Measurements from ENCODE around the gene NHLH1. TPM values are rescaled to one million over a fixed set of nuclear protein-coding genes. Genes with fewer than 3 reads are reported as not detected.

NHLH1 gene
- not detected for total RNA-seq

- TF ChIP-seq POLR2A (IDR thresholded peaks at IDR 0.05): no peak
- TF ChIP-seq, protein P1, sequence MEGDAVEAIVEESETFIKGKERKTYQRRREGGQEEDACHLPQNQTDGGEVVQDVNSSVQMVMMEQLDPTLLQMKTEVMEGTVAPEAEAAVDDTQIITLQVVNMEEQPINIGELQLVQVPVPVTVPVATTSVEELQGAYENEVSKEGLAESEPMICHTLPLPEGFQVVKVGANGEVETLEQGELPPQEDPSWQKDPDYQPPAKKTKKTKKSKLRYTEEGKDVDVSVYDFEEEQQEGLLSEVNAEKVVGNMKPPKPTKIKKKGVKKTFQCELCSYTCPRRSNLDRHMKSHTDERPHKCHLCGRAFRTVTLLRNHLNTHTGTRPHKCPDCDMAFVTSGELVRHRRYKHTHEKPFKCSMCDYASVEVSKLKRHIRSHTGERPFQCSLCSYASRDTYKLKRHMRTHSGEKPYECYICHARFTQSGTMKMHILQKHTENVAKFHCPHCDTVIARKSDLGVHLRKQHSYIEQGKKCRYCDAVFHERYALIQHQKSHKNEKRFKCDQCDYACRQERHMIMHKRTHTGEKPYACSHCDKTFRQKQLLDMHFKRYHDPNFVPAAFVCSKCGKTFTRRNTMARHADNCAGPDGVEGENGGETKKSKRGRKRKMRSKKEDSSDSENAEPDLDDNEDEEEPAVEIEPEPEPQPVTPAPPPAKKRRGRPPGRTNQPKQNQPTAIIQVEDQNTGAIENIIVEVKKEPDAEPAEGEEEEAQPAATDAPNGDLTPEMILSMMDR (IDR thresholded peaks at IDR 0.05): no peak
- no peak for TF ChIP-seq POLR2AphosphoS5 (IDR thresholded peaks at IDR 0.05)
- no peak for TF ChIP-seq EP300 (IDR thresholded peaks at IDR 0.05)
- Histone ChIP-seq H3K36me3 (no peaks in the 10 kb centered on the region), H3K4me3 (no peak within 1 kb of the TSS), H3K27ac (no peak within 1 kb of the TSS), H3K4me1 (no peaks in the 10 kb centered on the region), H3K9me3 (no peaks in the 10 kb centered on the region), H3K27me3 (peaks cover 48% of the 10 kb centered on the region)
- ATAC-seq: no peak
- 37 to 72% methylated on average over 2 of the region's 15 CpGs for WGBS, 2 donors (ENCODE audit: low coverage in 1 of 2)
Measured at GRCh38 chr1:160366731-160367515, at the start of gene NHLH1. Gene NHLH1, plus strand, starts transcription at chr1:160367071. Its CDS starts 3,661 bp downstream, at chr1:160370732.

DNA sequence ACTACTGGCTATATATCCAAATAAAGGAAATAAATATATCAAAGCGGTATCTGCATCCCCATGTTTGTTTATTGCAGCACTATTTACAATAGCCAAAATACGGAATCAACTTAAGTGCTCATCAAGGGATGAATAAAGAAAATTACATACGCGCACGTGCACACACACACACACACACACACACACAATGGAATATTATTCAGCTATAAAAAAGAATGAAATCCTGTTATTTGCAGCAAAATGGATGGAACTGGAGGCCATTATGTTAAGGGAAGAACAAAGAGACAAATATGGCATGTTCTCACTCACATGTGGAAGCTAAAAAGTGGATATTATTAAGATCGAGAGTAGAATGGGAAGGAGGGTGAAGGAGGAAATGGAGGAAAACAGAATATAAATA, 44.0 kb upstream of the NHLH1 start:
- H3K36me3 ChIP-seq: peaks cover 4 to 90% of the 10 kb centered on the region in 2 donors
- H3K27ac ChIP-seq: no peak overlapping the region
- TF ChIP-seq, protein P1 (IDR thresholded peaks at IDR 0.05): no peak
- TF ChIP-seq POLR2AphosphoS5 (IDR thresholded peaks at IDR 0.05): no peak
- H3K4me1 ChIP-seq: no peaks in the 10 kb centered on the region
- no peaks in the 10 kb centered on the region for H3K27me3 ChIP-seq
- H3K9me3 ChIP-seq: no peaks in the 10 kb centered on the region
- ATAC-seq: no peak
- 94 to 99% methylated on average over 4 to 6 of the region's 6 CpGs for WGBS, 2 donors (ENCODE audit: low coverage in 1 of 2)
- H3K4me3 ChIP-seq: no peak overlapping the region

DNA sequence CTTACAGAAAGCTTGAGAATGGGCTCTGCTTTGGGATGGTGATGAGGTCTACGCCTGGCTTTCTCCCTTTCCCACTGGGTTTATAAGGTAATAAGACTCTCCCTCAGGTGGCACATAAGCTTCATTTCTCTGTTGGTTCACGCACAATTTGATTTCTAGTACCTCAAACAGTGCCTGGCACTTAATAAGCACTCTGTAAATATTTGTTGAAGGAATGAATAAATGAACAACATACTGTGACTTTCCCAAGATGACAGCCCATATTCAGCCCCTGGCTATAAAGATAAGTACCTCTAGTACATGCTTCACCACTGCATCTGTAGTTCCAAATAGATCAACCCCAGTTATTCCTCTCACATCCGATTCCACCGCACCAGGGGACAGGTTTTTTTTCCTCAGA, 41.6 kb upstream of the NHLH1 start:
- peaks cover 4 to 93% of the 10 kb centered on the region in 2 donors for H3K36me3 ChIP-seq
- no peaks in the 10 kb centered on the region for H3K9me3 ChIP-seq
- WGBS, 2 donors (ENCODE audit: low coverage in 1 of 2): 89 to 97% methylated on average over 4 of the region's 4 CpGs
- no peaks in the 10 kb centered on the region for H3K4me1 ChIP-seq
- no peaks in the 10 kb centered on the region for H3K27me3 ChIP-seq
- ATAC-seq: no peak
- TF ChIP-seq EP300 (IDR thresholded peaks at IDR 0.05) (no peak), POLR2A (IDR thresholded peaks at IDR 0.05) (no peak), POLR2AphosphoS5 (IDR thresholded peaks at IDR 0.05) (no peak)
- TF ChIP-seq, protein P1 (IDR thresholded peaks at IDR 0.05): no peak
- no peak overlapping the region for H3K4me3 ChIP-seq
- no peak overlapping the region for H3K27ac ChIP-seq

DNA sequence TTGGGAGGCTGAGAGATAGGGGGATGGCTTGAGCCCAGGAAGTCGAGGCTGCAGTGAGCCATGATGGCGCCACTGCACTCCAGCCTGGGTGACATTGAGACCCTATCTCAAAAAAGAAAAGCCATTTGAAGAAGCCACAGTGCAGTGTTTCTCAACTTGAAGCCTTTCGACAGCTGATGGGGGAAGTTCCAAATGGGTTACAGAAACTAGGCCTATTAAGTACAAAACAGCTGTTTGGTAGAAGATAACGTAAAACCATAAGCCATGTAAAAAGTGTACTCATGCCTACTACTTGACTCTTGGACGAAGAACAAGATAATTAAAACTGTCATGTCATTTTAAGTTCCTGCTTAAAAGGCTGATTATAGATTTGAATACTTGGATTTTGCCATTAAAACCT, 40.5 kb upstream of the NHLH1 start:
- TF ChIP-seq POLR2AphosphoS5 (IDR thresholded peaks at IDR 0.05) (no peak), EP300 (IDR thresholded peaks at IDR 0.05) (no peak), POLR2A (IDR thresholded peaks at IDR 0.05) (no peak)
- TF ChIP-seq, protein P1 (IDR thresholded peaks at IDR 0.05): no peak
- WGBS, 2 donors (ENCODE audit: low coverage in 1 of 2): 80 to 89% methylated on average over 1 to 3 of the region's 5 CpGs
- Histone ChIP-seq H3K4me1 (no peaks in the 10 kb centered on the region), H3K4me3 (no peak overlapping the region), H3K27ac (no peak overlapping the region), H3K9me3 (no peaks in the 10 kb centered on the region), H3K27me3 (no peaks in the 10 kb centered on the region), H3K36me3 (peaks cover 11 to 99% of the 10 kb centered on the region in 2 donors)
- no peak for ATAC-seq

GRCh38 chr1:160328184-160328583, 38.7 kb upstream of the NHLH1 start:
- TF ChIP-seq POLR2A (IDR thresholded peaks at IDR 0.05): no peak
- TF ChIP-seq EP300 (IDR thresholded peaks at IDR 0.05): no peak
- no peak for TF ChIP-seq POLR2AphosphoS5 (IDR thresholded peaks at IDR 0.05)
- TF ChIP-seq, protein P1 (IDR thresholded peaks at IDR 0.05): no peak
- WGBS, 2 donors (ENCODE audit: low coverage in 1 of 2): 56 to 69% methylated on average over 8 of the region's 8 CpGs
- Histone ChIP-seq H3K9me3 (no peaks in the 10 kb centered on the region), H3K4me1 (no peaks in the 10 kb centered on the region), H3K27me3 (no peaks in the 10 kb centered on the region), H3K27ac (no peak overlapping the region), H3K36me3 (peaks cover 15 to 100% of the 10 kb centered on the region in 2 donors), H3K4me3 (no peak overlapping the region)
- ATAC-seq: no peak

Data from gastroesophageal sphincter (tissue), 4 donors.